IPS-18a (cell line): ENCODE measurements around the gene THAP8.
"Not testable (repeated sequence)": the region's sequence is repeated elsewhere in the genome, so short reads cannot be mapped to it uniquely, and the experiment has no call there.

Experiments
- H3K27ac ChIP-seq: one replicate; pipeline ENCODE4 v1.5.1; 2013; ENCODE audit warnings: low read length
- H3K27me3 ChIP-seq: one replicate; pipeline ENCODE4 v1.6.1; 2013; ENCODE audit warnings: mild to moderate bottlenecking, low read length; ENCODE audit not compliant: control insufficient read depth, insufficient read depth
- H3K36me3 ChIP-seq: one replicate; pipeline ENCODE4 v1.6.1; 2013; ENCODE audit warnings: low read depth, low read length; ENCODE audit not compliant: control insufficient read depth
- H3K4me1 ChIP-seq: one replicate; pipeline ENCODE4 v1.6.1; 2013; ENCODE audit warnings: low read depth, low read length; ENCODE audit not compliant: control insufficient read depth
- H3K4me3 ChIP-seq: one replicate; pipeline ENCODE4 v1.5.1; 2013; ENCODE audit warnings: low read length
- H3K9ac ChIP-seq: one replicate; pipeline ENCODE4 v1.6.1; 2013; ENCODE audit warnings: mild to moderate bottlenecking, low read length, moderate library complexity
- H3K9me3 ChIP-seq: one replicate; pipeline ENCODE4 v1.6.1; 2013; ENCODE audit warnings: low read depth, low read length; ENCODE audit not compliant: control insufficient read depth

THAP8 gene

DNA sequence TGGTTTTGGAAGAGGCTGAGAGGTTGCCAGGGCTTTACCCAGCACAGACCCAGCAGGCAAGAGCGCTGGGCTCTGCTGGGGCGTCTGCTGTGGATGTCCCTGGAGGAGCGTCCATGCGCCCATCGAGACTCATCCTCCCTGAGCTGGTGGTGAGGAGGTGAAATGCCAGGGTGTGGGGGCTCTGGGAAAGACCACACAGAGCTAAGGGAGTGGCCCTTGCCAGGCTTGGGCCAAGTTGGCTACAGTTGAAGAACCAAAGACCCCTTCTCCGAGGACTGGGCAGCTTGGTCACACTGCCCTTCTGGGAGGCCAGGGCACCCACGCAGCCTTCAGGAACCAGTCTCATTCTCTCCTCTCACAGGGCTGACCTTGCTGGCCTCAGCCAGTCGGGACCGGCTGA is 32.2 kb upstream of the THAP8 start:
- Histone ChIP-seq H3K4me3 (no peak overlapping the region), H3K9me3 (no peaks in the 10 kb centered on the region), H3K9ac (no peak overlapping the region), H3K27ac (no peak overlapping the region), H3K4me1 (no peaks in the 10 kb centered on the region), H3K27me3 (no peaks in the 10 kb centered on the region), H3K36me3 (peaks cover 90% of the 10 kb centered on the region)

DNA sequence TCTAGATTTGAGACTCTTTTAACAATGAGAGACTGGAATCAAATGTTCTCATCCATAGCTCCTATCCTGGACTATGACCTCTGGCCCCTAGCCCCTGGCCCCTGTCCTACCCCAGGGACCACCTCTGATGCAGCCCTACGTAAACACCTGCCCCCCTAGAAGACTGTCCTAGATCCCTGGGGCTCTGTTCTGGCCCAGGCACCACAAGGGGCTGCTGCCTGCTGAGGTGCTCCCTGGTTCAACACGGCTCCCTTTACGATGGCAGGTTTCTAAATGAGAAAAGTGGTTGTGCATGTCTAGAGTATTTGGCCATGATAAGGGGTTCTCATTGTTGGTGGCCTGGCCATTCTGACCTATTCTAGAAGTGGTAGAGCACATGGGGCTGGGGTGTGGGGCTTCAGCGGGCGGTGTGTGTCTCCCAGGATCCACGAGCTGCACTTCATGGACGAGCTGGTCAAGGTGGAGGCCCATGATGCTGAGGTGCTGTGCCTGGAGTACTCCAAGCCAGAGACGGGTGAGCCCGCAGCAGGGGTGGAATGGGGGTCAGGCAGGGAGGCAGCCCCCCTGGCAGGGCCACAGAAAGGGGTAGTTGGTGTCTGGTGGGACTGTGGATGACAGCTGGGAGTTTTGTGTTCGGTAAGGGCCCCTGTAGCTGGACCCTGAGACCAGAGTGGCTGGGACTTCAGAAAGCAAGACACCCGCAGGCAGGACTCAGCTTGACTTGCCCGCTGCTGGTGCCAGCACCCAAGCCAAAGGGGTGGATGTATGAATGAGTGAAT is 30.3 kb upstream of the THAP8 start:
- no peaks in the 10 kb centered on the region for H3K27me3 ChIP-seq
- H3K36me3 ChIP-seq, result peaks cover 82% of the 10 kb centered on the region
- no peak overlapping the region for H3K9ac ChIP-seq
- no peak overlapping the region for H3K4me3 ChIP-seq
- H3K9me3 ChIP-seq, result no peaks in the 10 kb centered on the region
- H3K4me1 ChIP-seq, result no peaks in the 10 kb centered on the region
- no peak overlapping the region for H3K27ac ChIP-seq

DNA sequence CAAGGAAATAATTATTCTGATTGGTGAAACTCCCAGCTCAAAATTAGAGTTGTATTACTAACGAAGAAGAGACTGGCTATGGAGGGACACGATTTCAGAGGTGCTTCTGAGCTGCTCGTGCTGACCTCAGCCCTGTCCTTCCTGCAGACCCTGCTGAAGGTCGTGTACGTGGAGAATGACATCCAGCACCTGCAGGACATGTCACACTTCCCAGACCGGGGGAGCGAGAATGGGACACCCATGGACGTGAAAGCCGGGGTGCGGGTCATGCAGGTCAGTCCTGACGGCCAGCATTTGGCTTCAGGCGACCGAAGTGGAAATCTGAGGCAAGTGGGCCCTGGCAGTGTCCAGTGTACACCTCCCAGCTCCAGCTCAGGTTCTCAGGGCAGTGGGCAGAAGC is 28.8 kb upstream of the THAP8 start:
- Histone ChIP-seq H3K9ac (no peak overlapping the region), H3K36me3 (peaks cover 72% of the 10 kb centered on the region), H3K4me1 (no peaks in the 10 kb centered on the region), H3K27me3 (no peaks in the 10 kb centered on the region), H3K4me3 (no peak overlapping the region), H3K9me3 (no peaks in the 10 kb centered on the region), H3K27ac (no peak overlapping the region)

DNA sequence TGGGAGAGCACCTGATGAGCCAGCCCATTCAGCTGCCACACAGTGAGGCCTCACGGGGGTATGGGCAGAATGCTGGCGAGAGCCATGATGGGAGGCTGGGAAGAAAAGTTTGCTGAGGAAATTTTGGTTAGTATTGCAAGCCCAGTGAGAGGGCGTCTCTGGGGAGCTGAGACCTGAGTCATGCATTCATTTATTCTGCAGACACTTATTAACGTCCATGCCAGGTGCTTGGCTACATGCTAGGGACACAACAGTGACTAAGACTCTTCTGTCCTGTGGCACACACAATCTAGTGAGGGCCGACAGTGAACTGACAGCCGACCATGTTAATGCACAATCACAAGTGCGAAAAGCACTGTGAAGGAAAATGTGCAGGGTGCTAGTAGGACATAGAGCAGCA is 27.8 kb upstream of the THAP8 start:
- Histone ChIP-seq H3K9me3 (no peaks in the 10 kb centered on the region), H3K27me3 (no peaks in the 10 kb centered on the region), H3K27ac (no peak overlapping the region), H3K4me3 (no peak overlapping the region), H3K4me1 (no peaks in the 10 kb centered on the region), H3K9ac (no peak overlapping the region), H3K36me3 (peaks cover 77% of the 10 kb centered on the region)

DNA sequence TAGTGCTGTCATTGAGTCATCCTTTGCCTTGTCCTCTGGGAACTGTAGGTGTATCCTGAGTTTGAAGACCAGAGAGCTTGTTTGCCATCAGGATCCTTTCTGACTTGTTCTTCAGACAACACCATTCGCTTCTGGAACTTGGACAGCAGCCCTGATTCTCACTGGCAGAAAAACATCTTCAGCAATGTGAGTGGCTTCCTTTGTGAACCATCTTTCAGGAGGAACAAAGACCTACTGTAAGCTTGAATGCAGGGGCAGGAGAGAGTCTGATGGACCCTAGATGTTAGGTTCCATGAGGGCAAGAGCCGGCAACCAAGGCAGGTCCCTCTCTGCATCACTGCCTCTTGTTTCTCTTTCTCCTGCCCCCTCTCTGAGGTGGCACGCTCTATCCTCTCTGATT is 27.3 kb upstream of the THAP8 start:
- peaks cover 72% of the 10 kb centered on the region for H3K36me3 ChIP-seq
- no peaks in the 10 kb centered on the region for H3K4me1 ChIP-seq
- no peak overlapping the region for H3K4me3 ChIP-seq
- no peaks in the 10 kb centered on the region for H3K27me3 ChIP-seq
- no peaks in the 10 kb centered on the region for H3K9me3 ChIP-seq
- H3K9ac ChIP-seq, result no peak overlapping the region
- no peak overlapping the region for H3K27ac ChIP-seq

DNA sequence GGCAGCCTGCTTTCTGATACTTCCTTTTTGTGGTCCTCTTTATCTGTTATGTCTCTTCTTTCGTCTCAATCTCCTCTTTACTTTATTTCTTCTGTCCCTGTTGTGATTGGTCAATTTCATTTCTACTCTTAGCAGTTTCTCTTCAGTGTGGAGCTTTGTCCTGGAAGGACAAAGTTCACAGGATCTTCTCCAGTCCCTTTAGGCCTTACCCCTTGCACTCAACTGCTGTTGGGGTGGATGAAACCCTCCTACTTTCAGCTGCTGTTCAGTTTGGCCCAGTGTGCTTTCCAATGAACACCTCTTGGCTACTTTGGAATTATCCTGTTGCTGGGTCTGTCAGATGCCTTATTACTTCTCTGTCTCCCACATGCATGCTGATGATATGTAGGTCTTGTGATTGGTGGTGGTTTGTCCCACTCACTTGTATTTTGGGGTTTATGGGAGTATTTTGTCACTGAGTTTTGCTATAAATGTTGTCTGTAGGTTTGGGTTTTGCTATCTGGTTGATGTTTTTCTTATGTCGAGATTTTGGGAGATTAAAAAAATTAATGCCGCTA is 25.4 kb upstream of the THAP8 start:
- no peaks in the 10 kb centered on the region for H3K9me3 ChIP-seq
- H3K27ac ChIP-seq, result no peak overlapping the region
- no peak overlapping the region for H3K4me3 ChIP-seq
- peaks cover 68% of the 10 kb centered on the region for H3K36me3 ChIP-seq
- H3K4me1 ChIP-seq, result no peaks in the 10 kb centered on the region
- no peaks in the 10 kb centered on the region for H3K27me3 ChIP-seq
- H3K9ac ChIP-seq, result no peak overlapping the region

DNA sequence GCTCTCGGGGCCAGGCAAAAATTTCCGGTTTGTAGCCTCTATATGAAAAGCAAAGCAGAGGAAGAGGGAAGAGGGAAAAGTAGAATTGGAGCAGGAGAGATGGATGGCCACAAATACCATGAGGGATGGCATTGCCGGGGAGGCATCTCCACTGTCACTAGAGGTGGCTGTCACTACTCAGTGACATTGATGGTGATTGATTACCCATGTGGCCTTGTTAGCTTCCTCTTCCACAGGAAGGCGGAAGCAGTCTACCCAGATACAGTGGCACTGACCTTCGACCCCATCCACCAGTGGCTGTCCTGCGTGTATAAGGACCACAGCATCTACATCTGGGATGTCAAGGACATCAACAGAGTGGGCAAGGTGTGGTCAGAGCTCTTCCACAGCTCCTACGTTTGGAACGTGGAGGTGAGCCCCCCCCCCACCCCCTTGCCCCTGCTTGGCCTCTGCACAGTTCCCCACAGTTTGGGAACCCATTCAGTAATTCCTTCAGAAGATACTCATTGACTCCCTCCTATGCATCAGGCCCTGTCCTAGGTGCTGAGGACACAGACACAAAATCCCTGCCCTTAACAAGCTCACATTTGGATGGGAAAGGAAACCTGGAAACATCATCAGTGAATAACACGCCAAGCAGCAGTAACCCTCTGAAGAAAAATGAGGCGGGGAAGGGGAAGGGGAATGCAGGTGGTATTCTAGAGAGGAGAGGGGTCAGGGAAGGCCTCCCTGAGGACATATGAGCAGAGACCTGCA is 19.2 kb upstream of the THAP8 start:
- no peak overlapping the region for H3K9ac ChIP-seq
- H3K27ac ChIP-seq, result no peak overlapping the region
- H3K9me3 ChIP-seq, result no peaks in the 10 kb centered on the region
- no peaks in the 10 kb centered on the region for H3K4me1 ChIP-seq
- peaks cover 62% of the 10 kb centered on the region for H3K36me3 ChIP-seq
- no peaks in the 10 kb centered on the region for H3K27me3 ChIP-seq
- H3K4me3 ChIP-seq, result no peak overlapping the region

DNA sequence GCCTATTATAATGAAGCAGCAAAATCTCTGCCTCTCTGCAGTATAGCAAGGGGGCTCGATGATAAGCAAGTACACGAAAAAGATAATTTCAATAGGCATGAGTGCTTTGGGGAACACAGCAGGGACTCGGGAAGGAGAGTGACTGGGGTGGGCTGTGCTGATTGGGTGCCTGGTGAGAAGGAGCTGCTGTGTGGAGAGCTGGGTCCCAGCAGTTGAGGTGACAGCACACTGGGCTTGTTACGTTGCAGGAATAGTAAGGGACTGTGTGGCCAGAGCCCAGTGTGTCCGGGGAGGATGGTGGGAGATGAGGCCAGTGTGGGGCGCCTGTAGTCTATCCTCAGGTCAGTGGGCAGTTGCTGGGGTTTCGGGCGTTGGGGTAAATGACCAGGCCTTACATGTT is 18.0 kb upstream of the THAP8 start:
- Histone ChIP-seq H3K4me3 (no peak overlapping the region), H3K4me1 (no peaks in the 10 kb centered on the region), H3K27ac (no peak overlapping the region), H3K36me3 (peaks cover 63% of the 10 kb centered on the region), H3K27me3 (no peaks in the 10 kb centered on the region), H3K9ac (no peak overlapping the region), H3K9me3 (no peaks in the 10 kb centered on the region)

DNA sequence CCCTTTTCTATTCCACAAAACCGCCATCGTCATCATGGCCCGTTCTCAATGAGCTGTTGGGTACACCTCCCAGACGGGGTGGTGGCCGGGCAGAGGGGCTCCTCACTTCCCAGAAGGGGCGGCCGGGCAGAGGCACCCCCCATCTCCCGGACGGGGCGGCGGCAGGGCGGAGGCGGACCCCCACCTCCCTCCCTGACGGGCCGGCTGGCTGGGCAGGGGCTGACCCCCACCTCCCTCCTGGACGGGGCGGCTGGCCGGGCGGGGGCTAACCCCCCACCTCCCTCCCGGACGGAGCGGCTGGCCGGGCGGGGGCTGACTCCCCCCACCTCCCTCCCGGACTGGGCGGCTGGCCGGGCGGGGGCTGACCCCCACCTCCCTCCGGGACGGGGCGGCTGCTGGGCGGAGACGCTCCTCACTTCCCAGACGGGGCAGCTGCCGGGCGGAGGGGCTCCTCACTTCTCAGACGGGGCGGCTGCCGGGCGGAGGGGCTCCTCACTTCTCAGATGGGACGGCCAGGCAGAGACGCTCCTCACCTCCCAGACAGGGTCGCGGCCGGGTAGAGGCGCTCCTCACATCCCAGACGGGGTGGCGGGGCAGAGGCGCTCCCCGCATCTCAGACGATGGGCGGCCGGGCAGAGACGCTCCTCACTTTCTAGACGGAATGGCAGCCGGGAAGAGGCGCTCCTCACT is 14.9 kb upstream of the THAP8 start:
- not testable (repeated sequence) for H3K4me3 ChIP-seq, H3K4me1 ChIP-seq, H3K9ac ChIP-seq, H3K27me3 ChIP-seq, H3K27ac ChIP-seq, H3K9me3 ChIP-seq
- H3K36me3 ChIP-seq, result peaks cover 70% of the 10 kb centered on the region

DNA sequence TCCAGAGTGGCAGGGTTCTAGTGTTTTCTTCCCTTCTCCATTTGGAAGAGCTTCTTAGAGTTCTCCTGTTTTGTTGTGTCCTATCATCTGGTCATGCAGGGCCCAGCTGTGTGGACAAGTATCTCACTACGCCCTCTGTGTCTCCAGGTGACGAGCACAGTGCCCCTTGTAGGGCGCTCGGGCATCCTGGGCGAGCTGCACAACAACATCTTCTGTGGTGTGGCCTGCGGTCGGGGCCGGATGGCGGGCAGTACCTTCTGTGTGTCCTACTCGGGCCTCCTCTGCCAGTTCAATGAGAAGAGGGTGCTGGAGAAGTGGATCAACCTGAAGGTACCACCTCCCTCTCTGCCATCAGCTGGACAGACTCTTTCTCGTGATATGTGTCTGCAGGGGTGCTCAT is 13.6 kb upstream of the THAP8 start:
- H3K36me3 ChIP-seq, result peaks cover 65% of the 10 kb centered on the region

DNA sequence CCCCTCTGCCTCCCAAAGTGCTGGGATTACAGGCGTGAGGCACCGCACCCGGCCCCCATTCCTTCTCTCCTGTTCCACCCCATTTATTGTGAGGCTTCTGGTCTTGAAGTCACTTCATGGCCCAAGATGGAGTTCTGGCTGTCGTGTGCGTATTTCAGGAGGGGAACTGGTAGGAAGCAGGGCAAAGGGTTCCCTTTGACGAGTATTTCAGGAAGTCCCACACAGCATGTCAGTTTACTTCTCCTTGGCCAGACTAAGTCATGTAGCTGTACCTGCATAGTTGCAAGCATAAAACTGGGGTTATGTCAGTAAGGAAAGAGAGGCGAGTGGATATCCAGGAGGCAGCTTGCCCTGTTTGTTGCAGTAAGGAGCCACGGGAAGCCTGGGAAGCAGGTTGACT is 10.7 kb upstream of the THAP8 start:
- H3K27ac ChIP-seq, result no peak overlapping the region
- no peak overlapping the region for H3K4me3 ChIP-seq
- peaks cover 66% of the 10 kb centered on the region for H3K36me3 ChIP-seq
- H3K27me3 ChIP-seq, result no peaks in the 10 kb centered on the region
- no peaks in the 10 kb centered on the region for H3K4me1 ChIP-seq
- H3K9me3 ChIP-seq, result no peaks in the 10 kb centered on the region
- H3K9ac ChIP-seq, result no peak overlapping the region

More for the DNA sequence above, 13.6 kb upstream of the THAP8 start:
- H3K9me3 ChIP-seq, result no peaks in the 10 kb centered on the region
- H3K4me1 ChIP-seq, result no peaks in the 10 kb centered on the region
- no peak overlapping the region for H3K27ac ChIP-seq
- no peak overlapping the region for H3K4me3 ChIP-seq
- no peaks in the 10 kb centered on the region for H3K27me3 ChIP-seq
- H3K9ac ChIP-seq, result no peak overlapping the region
